ENCODE data around the gene PCDH7.

- TF ChIP-seq, protein P1, sequence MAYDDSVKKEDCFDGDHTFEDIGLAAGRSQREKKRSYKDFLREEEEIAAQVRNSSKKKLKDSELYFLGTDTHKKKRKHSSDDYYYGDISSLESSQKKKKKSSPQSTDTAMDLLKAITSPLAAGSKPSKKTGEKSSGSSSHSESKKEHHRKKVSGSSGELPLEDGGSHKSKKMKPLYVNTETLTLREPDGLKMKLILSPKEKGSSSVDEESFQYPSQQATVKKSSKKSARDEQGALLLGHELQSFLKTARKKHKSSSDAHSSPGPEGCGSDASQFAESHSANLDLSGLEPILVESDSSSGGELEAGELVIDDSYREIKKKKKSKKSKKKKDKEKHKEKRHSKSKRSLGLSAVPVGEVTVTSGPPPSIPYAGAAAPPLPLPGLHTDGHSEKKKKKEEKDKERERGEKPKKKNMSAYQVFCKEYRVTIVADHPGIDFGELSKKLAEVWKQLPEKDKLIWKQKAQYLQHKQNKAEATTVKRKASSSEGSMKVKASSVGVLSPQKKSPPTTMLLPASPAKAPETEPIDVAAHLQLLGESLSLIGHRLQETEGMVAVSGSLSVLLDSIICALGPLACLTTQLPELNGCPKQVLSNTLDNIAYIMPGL (CRISPR knock-in tag; IDR thresholded peaks at IDR 0.05; ENCODE audit: borderline replicate concordance), result no peak
- TF ChIP-seq MYC (IDR thresholded peaks at IDR 0.05; ENCODE audit: borderline replicate concordance, low read length) (no peak), ESRRA (IDR thresholded peaks at IDR 0.05; ENCODE audit: borderline replicate concordance, low read length) (no peak), POLR2A (IDR thresholded peaks at IDR 0.05; ENCODE audit: low read length) (no peak)
Measured at GRCh38 chr4:30726090-30726675, 6.0 kb downstream of the PCDH7 start.
